Suppressor macrophage treated with lipopolysaccharide for 1 hour (primary cell): ENCODE results near the gene CPPED1.
"Not testable (repeated sequence)": the region's sequence is repeated elsewhere in the genome, so short reads cannot be mapped to it uniquely, and the experiment has no call there.

Experiments
- DNase-seq, 3 donors: peaks; one replicate each; pipeline ENCODE4 v3.0.0-alpha.2; 2020 to 2022

Gene CPPED1

GRCh38 chr16:12801511-12802042, 2.1 kb downstream of the CPPED1 start:
- peak; percentile 87 to 90 (median 88) for DNase-seq

DNA sequence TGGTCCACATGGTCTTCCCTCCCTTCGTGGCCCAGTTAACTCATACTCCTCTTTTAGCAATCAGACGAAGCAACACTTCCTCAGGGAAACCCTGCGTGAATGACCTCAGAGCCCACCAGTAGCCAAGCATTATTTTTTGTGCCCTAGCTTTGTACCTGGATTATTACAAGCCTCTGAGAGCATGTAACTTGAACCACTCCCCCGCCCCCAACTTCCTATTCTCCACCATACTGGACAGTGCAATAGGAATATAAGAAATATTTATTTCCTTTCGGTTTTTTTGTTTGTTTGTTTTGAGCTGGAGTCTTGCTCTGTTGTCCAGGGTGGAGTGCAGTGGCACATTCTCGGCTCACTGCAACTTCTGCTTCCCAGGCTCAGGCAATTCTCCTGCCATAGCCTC, 2.9 kb downstream of the CPPED1 start:
- DNase-seq: peak; percentile 67 to 74 (median 72)

DNA sequence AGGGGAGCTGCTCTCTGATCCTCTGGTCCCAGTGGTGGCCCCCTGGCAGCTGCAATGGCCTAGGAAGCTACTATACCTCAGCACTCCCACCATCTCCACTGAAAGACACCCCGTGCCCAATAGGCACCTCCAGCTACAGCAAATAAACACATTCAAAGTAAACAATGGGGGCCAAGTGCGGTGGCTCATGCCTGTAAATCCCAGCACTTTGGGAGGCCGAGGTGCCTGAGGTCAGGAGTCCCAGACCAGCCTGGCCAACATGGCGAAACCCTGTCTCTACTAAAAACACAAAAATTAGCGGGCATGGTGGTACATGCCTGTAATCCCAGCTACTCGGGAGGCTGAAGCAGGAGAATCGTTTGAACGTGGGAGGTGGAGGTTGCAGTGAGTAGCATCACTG, 3.7 kb downstream of the CPPED1 start:
- not testable (repeated sequence) for DNase-seq

DNA sequence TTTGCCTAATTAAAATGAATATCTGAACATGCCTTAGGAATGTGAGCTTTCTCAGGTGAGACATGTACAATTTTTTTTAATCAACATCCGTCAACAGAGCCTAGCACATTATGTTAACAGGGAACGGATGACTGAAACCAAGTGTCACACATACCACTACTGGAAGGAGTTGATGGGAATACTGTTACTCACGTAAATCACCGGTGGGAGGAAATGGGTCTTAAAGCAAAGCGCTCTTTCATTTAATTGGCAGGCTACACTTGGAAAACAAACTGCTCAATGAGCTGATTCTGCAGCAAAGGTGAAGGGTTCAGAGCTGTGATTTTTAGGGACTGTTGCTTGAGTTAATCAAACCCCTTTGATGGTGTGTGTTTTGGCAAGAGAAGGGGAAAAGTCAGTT, 4.8 kb downstream of the CPPED1 start:
- no peak for DNase-seq

- no peak for DNase-seq
Measured at GRCh38 chr16:12798171-12798570, 5.5 kb downstream of the CPPED1 start.

DNA sequence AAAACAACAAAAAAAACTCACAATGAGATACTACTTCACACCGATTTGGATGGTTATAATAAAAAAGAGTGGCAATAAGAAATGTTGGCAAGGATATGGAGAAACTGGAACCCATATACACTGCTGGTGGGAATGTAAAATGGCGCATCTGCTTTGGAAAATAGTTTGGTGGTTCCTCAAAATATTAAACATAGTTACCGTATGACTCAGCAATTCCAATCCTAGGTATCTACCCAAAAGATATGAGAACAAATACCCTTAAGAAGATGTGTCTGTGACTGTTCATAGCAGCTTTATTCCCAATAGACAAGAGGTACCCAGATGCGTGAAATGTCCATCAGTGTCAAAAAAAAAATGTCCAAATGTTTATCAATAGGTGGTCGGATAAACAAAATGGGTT, 7.2 kb downstream of the CPPED1 start:
- no peak for DNase-seq

- no peak for DNase-seq
Measured at GRCh38 chr16:12794486-12795387, 8.9 kb downstream of the CPPED1 start.

DNA sequence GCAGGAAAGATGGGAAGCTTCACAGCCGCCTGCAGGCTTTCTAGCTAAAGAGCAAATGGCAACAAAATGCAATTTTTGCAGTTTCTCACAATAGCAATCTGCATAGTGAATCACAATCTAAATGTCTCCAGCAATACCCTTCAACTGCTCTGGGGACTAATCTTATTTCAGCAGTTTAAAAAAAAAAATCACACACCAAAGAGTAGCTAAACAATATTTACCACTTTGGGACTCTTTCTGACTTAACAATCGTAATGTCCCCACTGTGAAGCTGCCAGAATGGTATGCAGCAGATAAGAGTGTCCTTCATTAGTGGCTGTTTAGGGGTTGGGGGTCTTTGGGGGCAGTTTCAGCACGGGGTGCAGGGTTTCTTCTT, 9.8 kb downstream of the CPPED1 start:
- DNase-seq: no peak

DNA sequence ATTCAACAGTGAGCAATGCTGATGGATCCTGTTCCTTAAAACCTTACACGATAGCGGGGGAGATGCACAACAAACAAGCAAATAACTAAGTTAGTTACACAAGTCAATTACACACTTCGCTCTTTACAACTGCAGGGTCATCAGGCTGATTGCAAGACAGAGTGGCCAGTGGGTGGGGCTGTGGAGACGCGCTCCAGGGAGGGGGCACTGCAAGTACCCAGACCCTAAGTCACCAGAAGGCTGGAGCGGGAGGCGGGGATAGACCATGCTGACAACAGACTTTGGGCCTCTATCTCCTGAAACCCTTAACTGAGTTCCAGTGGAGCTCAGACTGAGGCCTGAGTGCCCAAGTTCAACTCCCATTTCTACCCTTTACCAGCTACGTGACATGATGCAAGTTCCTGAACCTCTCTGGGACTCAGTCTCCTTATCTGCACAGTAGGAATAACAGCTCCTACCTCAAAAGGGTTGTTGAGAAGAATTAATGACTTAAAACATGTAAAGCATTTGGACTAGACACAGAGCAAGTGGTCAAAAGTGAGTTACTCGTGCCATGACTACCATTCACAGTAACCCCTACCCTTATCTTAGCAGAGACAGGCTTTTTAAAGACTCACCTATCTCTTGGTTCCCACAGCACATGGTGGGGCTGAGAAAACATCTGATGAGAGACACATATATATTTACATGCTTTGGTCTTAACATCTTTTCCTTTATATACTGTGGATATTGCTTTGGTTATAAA, 10.4 kb downstream of the CPPED1 start:
- DNase-seq: no peak

GRCh38 chr16:12792528-12792927, 11.2 kb downstream of the CPPED1 start:
- not testable (repeated sequence) for DNase-seq

- no peak for DNase-seq
Measured at GRCh38 chr16:12791340-12791739, 12.3 kb downstream of the CPPED1 start.

- no peak for DNase-seq
Measured at GRCh38 chr16:12788758-12789157, 14.9 kb downstream of the CPPED1 start.

DNA sequence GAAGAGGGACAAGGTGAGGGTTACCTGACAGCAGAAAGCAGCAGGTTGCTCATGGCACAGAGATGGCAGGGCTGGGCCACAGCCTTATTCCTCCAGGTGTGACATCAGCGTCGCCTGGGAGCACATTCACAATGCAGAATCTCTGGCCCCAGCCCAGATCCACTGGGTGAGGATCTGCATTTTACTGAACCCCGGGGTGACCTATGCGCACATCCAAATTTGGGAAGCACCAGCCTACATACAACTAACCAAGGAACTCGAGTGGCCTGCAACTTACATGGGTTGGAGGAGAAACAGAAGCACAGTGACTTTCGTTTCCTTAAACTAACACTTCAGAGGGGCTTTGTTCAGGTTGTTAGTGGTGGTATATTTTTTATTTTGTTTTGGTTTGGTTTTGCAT, 17.6 kb downstream of the CPPED1 start:
- DNase-seq: no peak

DNA sequence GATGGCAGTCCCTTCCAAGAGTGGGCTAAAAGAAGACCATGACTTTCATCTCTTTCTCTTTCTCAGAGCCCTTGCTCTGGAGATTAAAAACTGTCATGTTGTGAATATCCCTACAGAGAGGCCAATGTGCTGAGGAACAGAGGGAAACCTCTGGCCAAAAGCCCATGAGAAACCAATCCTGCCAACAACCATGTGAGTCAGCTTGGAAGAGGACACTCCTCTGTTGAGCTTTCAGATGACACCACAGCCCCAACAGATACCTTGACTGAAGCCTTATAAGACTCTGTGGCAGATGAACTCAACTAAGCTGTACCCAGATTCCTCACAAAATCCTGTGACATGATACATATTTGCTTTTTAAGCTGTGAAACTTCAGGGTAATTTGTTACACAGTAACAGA, 19.6 kb downstream of the CPPED1 start:
- DNase-seq: no peak

DNA sequence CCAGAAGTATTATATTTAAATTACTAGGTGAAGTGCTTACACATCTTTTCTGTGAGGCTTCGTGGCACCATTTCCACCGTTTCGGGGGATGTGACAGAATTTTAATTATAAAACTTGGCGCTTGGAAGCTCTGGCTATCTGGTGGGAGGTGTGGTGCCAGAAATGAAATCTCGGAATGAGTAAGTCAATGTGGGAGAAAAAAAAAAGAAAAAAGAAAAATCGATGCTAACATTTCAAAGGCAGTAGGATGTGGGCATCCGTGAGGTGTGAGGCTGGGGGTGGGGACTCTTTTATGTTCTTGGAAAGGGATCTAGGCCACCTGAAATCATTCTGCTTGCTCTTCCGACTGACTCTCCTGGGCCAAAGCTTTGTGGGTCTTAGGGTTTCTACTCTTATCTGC, 21.9 kb downstream of the CPPED1 start:
- no peak for DNase-seq

- no peak for DNase-seq
Measured at GRCh38 chr16:12780467-12780866, 23.2 kb downstream of the CPPED1 start.

DNA sequence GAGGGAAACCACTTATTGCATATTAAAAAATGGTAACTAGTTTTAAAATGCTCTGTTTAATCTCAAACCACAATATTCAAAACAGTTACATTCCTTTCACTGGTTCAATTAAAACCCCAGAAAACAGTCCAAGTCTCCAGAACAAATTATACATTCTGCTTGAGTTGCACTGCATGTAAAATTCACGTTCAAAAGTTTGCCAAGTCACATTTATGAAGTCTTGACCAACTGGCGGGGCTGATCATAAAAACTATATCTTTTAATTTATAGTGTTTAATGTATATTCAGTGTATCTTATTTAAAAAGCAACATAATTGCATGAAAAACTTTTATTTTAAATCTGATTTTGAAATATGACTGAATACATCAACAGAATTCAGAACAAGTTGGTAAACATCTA, 25.0 kb downstream of the CPPED1 start:
- DNase-seq: no peak

- no peak for DNase-seq
Measured at GRCh38 chr16:12775656-12776236, 27.9 kb downstream of the CPPED1 start.

DNA sequence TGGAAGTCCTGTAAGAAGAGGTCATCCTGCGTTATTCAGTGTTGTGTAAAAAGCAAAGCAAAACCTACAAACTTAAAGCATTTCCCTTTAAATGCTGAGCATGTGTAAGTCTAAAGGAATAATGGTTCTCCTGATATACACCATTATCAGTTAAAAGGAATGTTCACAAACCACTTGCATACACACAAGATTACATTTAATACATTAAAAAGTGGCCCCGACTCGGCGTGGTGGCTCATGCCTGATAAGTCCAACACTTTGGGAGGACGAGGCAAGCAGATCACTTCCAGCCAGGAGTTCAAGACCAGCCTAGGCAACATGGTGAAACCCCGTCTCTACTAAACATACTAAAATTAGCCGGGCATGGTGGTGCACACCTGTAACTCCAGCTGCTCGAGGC, 30.5 kb downstream of the CPPED1 start:
- DNase-seq: no peak

GRCh38 chr16:12771341-12771798, 32.3 kb downstream of the CPPED1 start:
- no peak for DNase-seq

DNA sequence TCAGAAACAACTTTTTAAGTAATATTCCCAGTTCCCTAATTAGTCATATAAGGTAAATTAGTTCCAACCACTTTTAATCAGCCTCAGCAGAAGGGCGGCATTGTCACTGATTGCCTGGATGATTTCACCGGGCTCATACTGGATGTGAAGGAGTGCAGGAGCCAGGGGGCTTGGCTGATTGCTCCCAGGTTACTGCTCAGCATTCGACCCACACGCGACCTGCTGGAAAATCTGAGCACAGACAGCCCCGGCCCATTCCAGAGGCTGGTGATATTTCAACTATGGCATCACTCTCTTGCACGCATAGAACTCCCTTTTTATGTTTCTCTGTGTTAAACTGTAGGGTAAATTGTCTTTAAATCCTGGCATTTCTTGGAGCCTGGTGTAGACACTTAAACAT, 34.2 kb downstream of the CPPED1 start:
- DNase-seq: no peak

GRCh38 chr16:12767897-12768296, 35.8 kb downstream of the CPPED1 start:
- no peak for DNase-seq

DNA sequence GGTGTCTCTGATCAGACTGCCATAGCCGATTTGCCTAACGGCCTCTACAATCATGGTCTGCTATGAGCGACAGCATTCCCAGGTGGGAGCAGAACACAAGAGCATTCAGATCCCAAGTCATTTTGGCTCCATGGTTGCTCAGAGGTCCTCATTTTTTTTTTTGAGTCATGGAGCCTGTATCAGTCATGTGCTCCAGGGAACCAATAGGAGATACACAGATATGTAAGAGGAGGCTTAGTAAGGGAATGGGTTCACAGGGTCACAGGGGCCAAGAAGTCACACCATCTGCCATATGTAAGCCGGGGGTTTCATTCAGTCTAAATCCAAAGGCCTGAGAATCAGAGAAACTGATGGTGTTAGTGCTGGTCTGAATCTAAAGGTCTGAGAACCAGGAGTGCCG, 36.8 kb downstream of the CPPED1 start:
- no peak for DNase-seq
